Measurements from ENCODE around the gene TBL1X.

GRCh38 chrX:9745417-9746115, 280.7 kb downstream of the TBL1X start:
- TF ChIP-seq POLR2AphosphoS5 (IDR thresholded peaks at IDR 0.05; ENCODE audit: low read depth, low read length) = no peak
- TF ChIP-seq, protein P1, sequence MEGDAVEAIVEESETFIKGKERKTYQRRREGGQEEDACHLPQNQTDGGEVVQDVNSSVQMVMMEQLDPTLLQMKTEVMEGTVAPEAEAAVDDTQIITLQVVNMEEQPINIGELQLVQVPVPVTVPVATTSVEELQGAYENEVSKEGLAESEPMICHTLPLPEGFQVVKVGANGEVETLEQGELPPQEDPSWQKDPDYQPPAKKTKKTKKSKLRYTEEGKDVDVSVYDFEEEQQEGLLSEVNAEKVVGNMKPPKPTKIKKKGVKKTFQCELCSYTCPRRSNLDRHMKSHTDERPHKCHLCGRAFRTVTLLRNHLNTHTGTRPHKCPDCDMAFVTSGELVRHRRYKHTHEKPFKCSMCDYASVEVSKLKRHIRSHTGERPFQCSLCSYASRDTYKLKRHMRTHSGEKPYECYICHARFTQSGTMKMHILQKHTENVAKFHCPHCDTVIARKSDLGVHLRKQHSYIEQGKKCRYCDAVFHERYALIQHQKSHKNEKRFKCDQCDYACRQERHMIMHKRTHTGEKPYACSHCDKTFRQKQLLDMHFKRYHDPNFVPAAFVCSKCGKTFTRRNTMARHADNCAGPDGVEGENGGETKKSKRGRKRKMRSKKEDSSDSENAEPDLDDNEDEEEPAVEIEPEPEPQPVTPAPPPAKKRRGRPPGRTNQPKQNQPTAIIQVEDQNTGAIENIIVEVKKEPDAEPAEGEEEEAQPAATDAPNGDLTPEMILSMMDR (IDR thresholded peaks at IDR 0.05) = no peak
- no peak for TF ChIP-seq REST (IDR thresholded peaks at IDR 0.05; ENCODE audit: insufficient read depth in 1 of 2, low read depth in 2 of 2, low read length in 1 of 2)
- TF ChIP-seq SIN3A (IDR thresholded peaks at IDR 0.05; ENCODE audit: borderline replicate concordance, insufficient read depth, low read depth, low read length) = no peak
